CD14-positive monocyte (primary cell): Measurements from ENCODE around the gene VLDLR. TPM values are rescaled to one million over a fixed set of nuclear protein-coding genes. Genes with fewer than 3 reads are reported as not detected.

Source experiments
- DNase-seq, 3 donors: peaks; one replicate each; pipeline ENCODE4 v3.0.0-alpha.2; 2011 to 2022
- H2AFZ ChIP-seq: 2 replicates; pipeline ENCODE4 v1.6.0; 2012; ENCODE audit warnings: mild to moderate bottlenecking, low read depth, low read length, inconsistent platforms; ENCODE audit not compliant: insufficient read depth, poor library complexity, severe bottlenecking
- H3K27ac ChIP-seq, 2 donors: 1 replicate in 1 of 2; 2 replicates in 1 of 2; pipeline ENCODE4 v1.5.1; 2012 to 2013; ENCODE audit warnings: low read length in 2 of 2, control low read depth in 1 of 2, inconsistent platforms in 1 of 2, low read depth in 1 of 2, mild to moderate bottlenecking in 1 of 2
- H3K27me3 ChIP-seq, 2 donors: one replicate each; pipeline versions ENCODE4 v1.6.0 to v1.6.1; 2011 to 2013; ENCODE audit warnings: low read length in 2 of 2; ENCODE audit not compliant: control insufficient read depth in 2 of 2, insufficient read depth in 2 of 2
- H3K36me3 ChIP-seq, 2 donors: replicated peaks in 1 of 2; 1 replicate in 1 of 2; 2 replicates in 1 of 2; pipeline versions ENCODE4 v1.5.1 to v1.6.1; 2012 to 2013; ENCODE audit warnings: low read length in 2 of 2, control low read depth in 1 of 2, inconsistent platforms in 1 of 2, mild to moderate bottlenecking in 1 of 2; ENCODE audit not compliant: insufficient read depth in 2 of 2, control insufficient read depth in 1 of 2
- H3K4me1 ChIP-seq, 2 donors: 1 replicate in 1 of 2; 2 replicates in 1 of 2; pipeline versions ENCODE4 v1.5.1 to v1.6.1; 2012 to 2013; ENCODE audit warnings: low read length in 2 of 2, control low read depth in 1 of 2, inconsistent platforms in 1 of 2, mild to moderate bottlenecking in 1 of 2, moderate library complexity in 1 of 2; ENCODE audit not compliant: insufficient read depth in 2 of 2, control insufficient read depth in 1 of 2
- H3K4me2 ChIP-seq: replicated peaks from 2 replicates; pipeline ENCODE3; 2012; ENCODE audit warnings: low read length, moderate library complexity, mild to moderate bottlenecking; ENCODE audit not compliant: poor library complexity, severe bottlenecking; ENCODE audit errors: extremely low read depth
- H3K4me3 ChIP-seq, 3 experiments: fragments of 200-600 bp in 1 of 3; sonication (generic) in 1 of 3; replicated peaks in 1 of 3; 1 replicate in 2 of 3; 2 replicates in 1 of 3; pipeline ENCODE4 v1.5.1; 2011 to 2013; ENCODE audit warnings: low read length in 3 of 3, mild to moderate bottlenecking in 3 of 3, control low read depth in 2 of 3, low read depth in 2 of 3, inconsistent platforms in 1 of 3, moderate library complexity in 1 of 3
- H3K79me2 ChIP-seq: 2 replicates; pipeline ENCODE4 v1.6.0; 2012; ENCODE audit warnings: mild to moderate bottlenecking, control low read depth, inconsistent platforms, low read length, moderate library complexity; ENCODE audit not compliant: insufficient read depth
- H3K9ac ChIP-seq: 2 replicates; pipeline ENCODE4 v1.6.0; 2017; ENCODE audit warnings: low read length, mild to moderate bottlenecking; ENCODE audit not compliant: insufficient read depth, poor library complexity, severe bottlenecking
- H3K9me3 ChIP-seq, 2 donors: replicated peaks in 1 of 2; 1 replicate in 1 of 2; 2 replicates in 1 of 2; pipeline versions ENCODE4 v1.5.1 to v1.6.1; 2012 to 2013; ENCODE audit warnings: low read length in 2 of 2, control low read depth in 1 of 2; ENCODE audit not compliant: control insufficient read depth in 1 of 2, insufficient read depth in 1 of 2
- H4K20me1 ChIP-seq: 2 replicates; pipeline ENCODE4 v1.6.0; 2012; ENCODE audit warnings: mild to moderate bottlenecking, low read length, control low read depth, moderate library complexity; ENCODE audit not compliant: insufficient read depth
- H3K27ac Mint-ChIP-seq, 7 donors: one replicate each; pipeline ENCODE4 v1.8.0; 2020; ENCODE audit warnings: mild to moderate bottlenecking in 7 of 7, mixed read lengths in 7 of 7, moderate library complexity in 6 of 7, inconsistent platforms in 2 of 7
- H3K27me3 Mint-ChIP-seq, 3 donors: one replicate each; pipeline ENCODE4 v1.8.0; 2021 to 2022; ENCODE audit warnings: low read depth in 3 of 3, mild to moderate bottlenecking in 3 of 3, mixed read lengths in 3 of 3, moderate library complexity in 3 of 3, inconsistent platforms in 1 of 3
- H3K36me3 Mint-ChIP-seq, 2 donors: one replicate each; pipeline ENCODE4 v1.8.0; 2020; ENCODE audit warnings: mixed read lengths in 2 of 2, inconsistent platforms in 1 of 2, mild to moderate bottlenecking in 1 of 2
- H3K4me1 Mint-ChIP-seq: one replicate; pipeline ENCODE4 v1.8.0; 2020; ENCODE audit warnings: mild to moderate bottlenecking, mixed read lengths
- H3K4me3 Mint-ChIP-seq, 2 donors: one replicate each; pipeline ENCODE4 v1.8.0; 2020; ENCODE audit warnings: mild to moderate bottlenecking in 2 of 2, mixed read lengths in 2 of 2, moderate library complexity in 1 of 2
- H3K9me3 Mint-ChIP-seq, 7 donors: one replicate each; pipeline ENCODE4 v1.8.0; 2020 to 2022; ENCODE audit warnings: mixed read lengths in 7 of 7, mild to moderate bottlenecking in 6 of 7, moderate library complexity in 6 of 7, inconsistent platforms in 2 of 7
- CTCF ChIP-seq: fragments of 200-600 bp; IDR thresholded peaks from one replicate; pipeline ENCODE4 v1.8.0; 2022; ENCODE audit warnings: antibody characterized with exemption, mild to moderate bottlenecking
- WGBS: methylation state at CpG from one replicate; pipeline ENCODE4 v1.1.5; 2013; ENCODE audit warnings: missing lambda C conversion rate; ENCODE audit not compliant: insufficient coverage; 5-methylcytosine and 5-hydroxymethylcytosine counted together
- intact Hi-C, 2 donors: fragments of 100-400 bp; cut with micrococcal nuclease; formaldehyde crosslinking; loops; one replicate each; pipeline versions ENCODE4 v1.15.0 to v1.15.1; 2023
- polyA plus RNA-seq, 3 donors: library from polyadenylated mRNA; depleted of rRNA in 1 of 3; unstranded in 2 of 3; stranded (reverse) in 1 of 3; fragments of 300-500 nt in 2 of 3; fragments of >200 nt in 1 of 3; fragmentation: Illumina TruSeq in 2 of 3; gene quantifications; 1 replicate in 2 of 3; 2 replicates in 1 of 3; pipeline ENCODE4 v1.2.3, GENCODE V29; 2012 to 2021

Gene VLDLR
- polyA plus RNA-seq, 3 donors: 0.05 to 0.07 TPM; not detected in 1

- Mint-ChIP-seq H3K27ac (no peak overlapping the region), H3K36me3 (no peaks in the 10 kb centered on the region), H3K4me1 (peaks cover 4% of the 10 kb centered on the region), H3K27me3 (peaks cover 2 to 10% (median 4%) of the 10 kb centered on the region in 3 donors), H3K4me3 (no peak overlapping the region), H3K9me3 (peaks cover 0 to 2% (median 0%) of the 10 kb centered on the region in 7 donors)
- no peaks in the 10 kb centered on the region for H3K36me3 ChIP-seq
- H3K4me2 ChIP-seq: no peak overlapping the region
- H3K79me2 ChIP-seq: no peaks in the 10 kb centered on the region
- no peak overlapping the region for H2AFZ ChIP-seq
- no peak overlapping the region for H3K4me3 ChIP-seq
- H3K9ac ChIP-seq: no peak overlapping the region
- H3K4me1 ChIP-seq: no peaks in the 10 kb centered on the region
- H3K27ac ChIP-seq: no peak overlapping the region
- H4K20me1 ChIP-seq: no peaks in the 10 kb centered on the region
- no peaks in the 10 kb centered on the region for H3K27me3 ChIP-seq
- DNase-seq: no peak
- intact Hi-C loops: no loop called here
- H3K9me3 ChIP-seq: no peaks in the 10 kb centered on the region
- no CpG with 5 or more reads among the region's 2 CpGs for WGBS
- TF ChIP-seq CTCF: no peak
These were observed 18.0 kb upstream of the VLDLR start for GRCh38 chr9:2603621-2604020.

- H3K4me1 Mint-ChIP-seq: peaks cover 6% of the 10 kb centered on the region
- H3K36me3 Mint-ChIP-seq: no peaks in the 10 kb centered on the region
- no peak for DNase-seq
- H3K27ac ChIP-seq: no peak overlapping the region
- peaks cover 0 to 1% of the 10 kb centered on the region in 2 donors for H3K4me1 ChIP-seq
- no peaks in the 10 kb centered on the region for H3K27me3 ChIP-seq
- H3K27ac Mint-ChIP-seq: no peak overlapping the region
- H3K4me3 Mint-ChIP-seq: no peak overlapping the region
- TF ChIP-seq CTCF: no peak
- H3K36me3 ChIP-seq: no peaks in the 10 kb centered on the region
- no peak overlapping the region for H3K9ac ChIP-seq
- intact Hi-C loops: no loop called here
- WGBS: 96% methylated on average over 3 of the region's 3 CpGs
- no peaks in the 10 kb centered on the region for H4K20me1 ChIP-seq
- H3K79me2 ChIP-seq: no peaks in the 10 kb centered on the region
- no peak overlapping the region for H3K4me3 ChIP-seq
- peaks cover 4 to 6% (median 5%) of the 10 kb centered on the region in 3 donors for H3K27me3 Mint-ChIP-seq
- H3K4me2 ChIP-seq: no peak overlapping the region
- H3K9me3 ChIP-seq: no peaks in the 10 kb centered on the region
- no peak overlapping the region for H2AFZ ChIP-seq
- H3K9me3 Mint-ChIP-seq: peaks cover 0 to 2% (median 0%) of the 10 kb centered on the region in 7 donors
These were observed 16.3 kb upstream of the VLDLR start for GRCh38 chr9:2605246-2605645.
